H9 (cell line): ENCODE data around the gene GLRA1. TPM values are rescaled to one million over a fixed set of nuclear protein-coding genes. Genes with fewer than 3 reads are reported as not detected.

Experiments used
- DNase-seq: peaks from one replicate; pipeline ENCODE4 v3.0.0-alpha.2; 2017
- H2AFZ ChIP-seq: one replicate; pipeline ENCODE4 v1.6.1; 2013; ENCODE audit warnings: mild to moderate bottlenecking, low read length, control low read depth, moderate library complexity
- H2AK5ac ChIP-seq: 2 replicates; pipeline ENCODE4 v1.6.1; 2013; ENCODE audit warnings: low read length, control low read depth, mixed read lengths; ENCODE audit not compliant: insufficient read length
- H2BK120ac ChIP-seq: one replicate; pipeline ENCODE4 v1.6.1; 2013; ENCODE audit warnings: low read depth, mild to moderate bottlenecking, low read length, control low read depth, inconsistent platforms; ENCODE audit not compliant: poor library complexity, severe bottlenecking
- H2BK12ac ChIP-seq: 2 replicates; pipeline ENCODE4 v1.6.1; 2013; ENCODE audit warnings: low read length, control low read depth, mixed read lengths, low read depth; ENCODE audit not compliant: insufficient read length
- H2BK15ac ChIP-seq: 2 replicates; pipeline ENCODE4 v1.6.1; 2013; ENCODE audit warnings: low read depth, low read length, control low read depth
- H2BK20ac ChIP-seq: one replicate; pipeline ENCODE4 v1.6.1; 2013; ENCODE audit warnings: low read depth, mild to moderate bottlenecking, low read length, control low read depth, inconsistent platforms; ENCODE audit not compliant: poor library complexity, severe bottlenecking
- H2BK5ac ChIP-seq: 2 replicates; pipeline ENCODE4 v1.6.1; 2013; ENCODE audit warnings: low read length, control low read depth, mixed read lengths; ENCODE audit not compliant: insufficient read length
- H3K14ac ChIP-seq: 2 replicates; pipeline ENCODE4 v1.6.1; 2013; ENCODE audit warnings: low read length, control low read depth; ENCODE audit not compliant: insufficient read depth
- H3K18ac ChIP-seq: 2 replicates; pipeline ENCODE4 v1.6.1; 2013; ENCODE audit warnings: low read depth, mild to moderate bottlenecking, mixed read lengths, low read length, control low read depth; ENCODE audit not compliant: insufficient read length
- H3K23ac ChIP-seq: 2 replicates; pipeline ENCODE4 v1.6.1; 2013; ENCODE audit warnings: low read length, control low read depth, mixed read lengths, low read depth; ENCODE audit not compliant: insufficient read length
- H3K23me2 ChIP-seq: 2 replicates; pipeline ENCODE4 v1.6.1; 2013; ENCODE audit warnings: low read depth, mild to moderate bottlenecking, mixed read lengths, low read length, control low read depth; ENCODE audit not compliant: insufficient read length, poor library complexity, severe bottlenecking
- H3K27ac ChIP-seq: 2 replicates; pipeline ENCODE4 v1.5.1; 2013; ENCODE audit warnings: low read length, control low read depth, mixed read lengths, low read depth; ENCODE audit not compliant: insufficient read length
- H3K27me3 ChIP-seq: 2 replicates; pipeline ENCODE4 v1.6.1; 2013; ENCODE audit warnings: low read length, control low read depth, inconsistent platforms; ENCODE audit not compliant: insufficient read depth
- H3K4ac ChIP-seq: 2 replicates; pipeline ENCODE4 v1.6.1; 2013; ENCODE audit warnings: low read depth, mild to moderate bottlenecking, control low read depth, inconsistent platforms, low read length, moderate library complexity
- H3K4me1 ChIP-seq: 2 replicates; pipeline ENCODE4 v1.6.1; 2013; ENCODE audit warnings: low read length, control low read depth, inconsistent platforms; ENCODE audit not compliant: insufficient read depth
- H3K4me2 ChIP-seq: 2 replicates; pipeline ENCODE4 v1.6.1; 2013; ENCODE audit warnings: low read length, control low read depth, mixed read lengths; ENCODE audit not compliant: insufficient read length, insufficient read depth
- H3K56ac ChIP-seq: 2 replicates; pipeline ENCODE4 v1.6.1; 2013; ENCODE audit warnings: low read depth, mild to moderate bottlenecking, mixed read lengths, low read length, control low read depth; ENCODE audit not compliant: insufficient read length
- H3K79me1 ChIP-seq: 2 replicates; pipeline ENCODE4 v1.6.1; 2013; ENCODE audit warnings: low read depth, mild to moderate bottlenecking, moderate library complexity, low read length, control low read depth, inconsistent platforms; ENCODE audit not compliant: insufficient read depth, poor library complexity, severe bottlenecking
- H3K79me2 ChIP-seq: 2 replicates; pipeline ENCODE4 v1.6.1; 2013; ENCODE audit warnings: low read length, control low read depth, inconsistent platforms; ENCODE audit not compliant: insufficient read depth
- H3K9ac ChIP-seq: 2 replicates; pipeline ENCODE4 v1.6.1; 2013; ENCODE audit warnings: low read length, control low read depth, mixed read lengths; ENCODE audit not compliant: insufficient read length; ENCODE audit errors: extremely low read depth
- H3K9me3 ChIP-seq: one replicate; pipeline ENCODE4 v1.6.1; 2013; ENCODE audit warnings: low read depth, low read length, inconsistent platforms; ENCODE audit not compliant: control insufficient read depth
- H3T11ph ChIP-seq: one replicate; pipeline ENCODE4 v1.6.1; 2013; ENCODE audit warnings: mild to moderate bottlenecking, low read length, control low read depth, inconsistent platforms
- H4K20me1 ChIP-seq: one replicate; pipeline ENCODE4 v1.6.1; 2013; ENCODE audit not compliant: control insufficient read depth, insufficient read length, insufficient read depth
- H4K5ac ChIP-seq: 2 replicates; pipeline ENCODE4 v1.6.1; 2013; ENCODE audit warnings: low read depth, mild to moderate bottlenecking, mixed read lengths, low read length, control low read depth; ENCODE audit not compliant: insufficient read length
- H4K8ac ChIP-seq: replicated peaks from 2 replicates; pipeline ENCODE4 v1.6.1; 2013; ENCODE audit warnings: low read length, control low read depth, mixed read lengths, low read depth; ENCODE audit not compliant: insufficient read length
- H4K91ac ChIP-seq: 2 replicates; pipeline ENCODE4 v1.6.1; 2013; ENCODE audit warnings: low read depth, mild to moderate bottlenecking, moderate library complexity, mixed read lengths, low read length, control low read depth; ENCODE audit not compliant: insufficient read length
- H3K27ac Mint-ChIP-seq, 3 experiments: 2 replicates in 2 of 3; 3 replicates in 1 of 3; pipeline ENCODE4 v1.8.0; 2020 to 2021; ENCODE audit warnings: mixed read lengths in 3 of 3, mild to moderate bottlenecking in 1 of 3, moderate library complexity in 1 of 3
- H3K27me3 Mint-ChIP-seq: 2 replicates; pipeline ENCODE4 v1.8.0; 2021; ENCODE audit warnings: low read depth, mild to moderate bottlenecking, moderate library complexity, mixed read lengths
- H3K36me3 Mint-ChIP-seq, 3 experiments: 2 replicates in 2 of 3; 3 replicates in 1 of 3; pipeline ENCODE4 v1.8.0; 2020 to 2021; ENCODE audit warnings: low read depth in 3 of 3, mixed read lengths in 3 of 3; ENCODE audit not compliant: insufficient read depth in 1 of 3
- H3K4me1 Mint-ChIP-seq, 2 experiments: 2 replicates each; pipeline ENCODE4 v1.8.0; 2020; ENCODE audit warnings: mixed read lengths in 2 of 2
- H3K4me3 Mint-ChIP-seq, 2 experiments: 2 replicates in 1 of 2; 3 replicates in 1 of 2; pipeline ENCODE4 v1.8.0; 2020 to 2021; ENCODE audit warnings: mild to moderate bottlenecking in 2 of 2, mixed read lengths in 2 of 2, moderate library complexity in 1 of 2
- H3K9me3 Mint-ChIP-seq, 2 experiments: 2 replicates in 1 of 2; 3 replicates in 1 of 2; pipeline ENCODE4 v1.8.0; 2020; ENCODE audit warnings: mild to moderate bottlenecking in 2 of 2, mixed read lengths in 2 of 2, moderate library complexity in 1 of 2
- CTCF ChIP-seq: fragments of 200-600 bp; sonication (generic); conservative IDR thresholded peaks from 3 replicates; pipeline ENCODE4 v1.8.0; 2021; ENCODE audit warnings: antibody characterized with exemption, mild to moderate bottlenecking
- whole genome bisulfite sequencing: extraction: QIAGEN DNeasy Blood & Tissue Kit; methylation state at CpG from one replicate; pipeline ENCODE4 v1.1.7; 2013; ENCODE audit warnings: missing lambda C conversion rate, low lambda C conversion rate, mixed read lengths; ENCODE audit not compliant: insufficient read length; ENCODE audit errors: extremely low coverage; 5-methylcytosine and 5-hydroxymethylcytosine counted together
- total RNA-seq: library from RNA; stranded (reverse); gene quantifications from 2 replicates; pipeline ENCODE4 v1.2.1, GENCODE V29; 2021

Gene GLRA1
- total RNA-seq, 1 experiment from 2014 or later = not detected

- no peak overlapping the region for H3K18ac ChIP-seq
- H2AFZ ChIP-seq = no peak overlapping the region
- H3K23me2 ChIP-seq = no peaks in the 10 kb centered on the region
- no peak overlapping the region for H3K14ac ChIP-seq
- no peak overlapping the region for H2AK5ac ChIP-seq
- H3K9ac ChIP-seq = no peak overlapping the region
- H2BK12ac ChIP-seq = no peak overlapping the region
- H3K4me1 ChIP-seq = no peaks in the 10 kb centered on the region
- Mint-ChIP-seq H3K4me1 (no peaks in the 10 kb centered on the region), H3K4me3 (no peak overlapping the region), H3K27ac (no peak overlapping the region), H3K9me3 (no peaks in the 10 kb centered on the region; a peak in 1 of 5 replicates), H3K27me3 (peaks cover 4% of the 10 kb centered on the region; the same call in 1 of the 2 replicates), H3K36me3 (no peaks in the 10 kb centered on the region)
- no peak for DNase-seq
- no peak overlapping the region for H2BK15ac ChIP-seq
- no peak overlapping the region for H2BK120ac ChIP-seq
- H3K4me2 ChIP-seq = no peak overlapping the region
- H4K20me1 ChIP-seq = no peaks in the 10 kb centered on the region
- H2BK5ac ChIP-seq = no peak overlapping the region
- no peak overlapping the region for H3K56ac ChIP-seq
- no peak overlapping the region for H3K23ac ChIP-seq
- WGBS = no CpG with 5 or more reads among the region's 7 CpGs
- H3K27me3 ChIP-seq = no peaks in the 10 kb centered on the region
- no peak overlapping the region for H4K5ac ChIP-seq
- H3T11ph ChIP-seq = no peak overlapping the region
- TF ChIP-seq CTCF = no peak
- H3K79me1 ChIP-seq = no peaks in the 10 kb centered on the region
- H4K8ac ChIP-seq = no peak overlapping the region
- no peak overlapping the region for H2BK20ac ChIP-seq
- no peak overlapping the region for H3K27ac ChIP-seq
- no peak overlapping the region for H3K4ac ChIP-seq
- H4K91ac ChIP-seq = no peak overlapping the region
- no peaks in the 10 kb centered on the region for H3K9me3 ChIP-seq
- no peaks in the 10 kb centered on the region for H3K79me2 ChIP-seq
Measured at GRCh38 chr5:151864061-151864748, 60.4 kb downstream of the GLRA1 start.
